Fibroblast of skin of right quadriceps (primary cell): ENCODE measurements around the gene ASB9.
"Not testable (repeated sequence)": the region's sequence is repeated elsewhere in the genome, so short reads cannot be mapped to it uniquely, and the experiment has no call there.

Experiments used
- DNase-seq: peaks from one replicate; pipeline ENCODE4 v3.0.0-alpha.2; 2013

The ASB9 gene, protein sequence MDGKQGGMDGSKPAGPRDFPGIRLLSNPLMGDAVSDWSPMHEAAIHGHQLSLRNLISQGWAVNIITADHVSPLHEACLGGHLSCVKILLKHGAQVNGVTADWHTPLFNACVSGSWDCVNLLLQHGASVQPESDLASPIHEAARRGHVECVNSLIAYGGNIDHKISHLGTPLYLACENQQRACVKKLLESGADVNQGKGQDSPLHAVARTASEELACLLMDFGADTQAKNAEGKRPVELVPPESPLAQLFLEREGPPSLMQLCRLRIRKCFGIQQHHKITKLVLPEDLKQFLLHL

DNA sequence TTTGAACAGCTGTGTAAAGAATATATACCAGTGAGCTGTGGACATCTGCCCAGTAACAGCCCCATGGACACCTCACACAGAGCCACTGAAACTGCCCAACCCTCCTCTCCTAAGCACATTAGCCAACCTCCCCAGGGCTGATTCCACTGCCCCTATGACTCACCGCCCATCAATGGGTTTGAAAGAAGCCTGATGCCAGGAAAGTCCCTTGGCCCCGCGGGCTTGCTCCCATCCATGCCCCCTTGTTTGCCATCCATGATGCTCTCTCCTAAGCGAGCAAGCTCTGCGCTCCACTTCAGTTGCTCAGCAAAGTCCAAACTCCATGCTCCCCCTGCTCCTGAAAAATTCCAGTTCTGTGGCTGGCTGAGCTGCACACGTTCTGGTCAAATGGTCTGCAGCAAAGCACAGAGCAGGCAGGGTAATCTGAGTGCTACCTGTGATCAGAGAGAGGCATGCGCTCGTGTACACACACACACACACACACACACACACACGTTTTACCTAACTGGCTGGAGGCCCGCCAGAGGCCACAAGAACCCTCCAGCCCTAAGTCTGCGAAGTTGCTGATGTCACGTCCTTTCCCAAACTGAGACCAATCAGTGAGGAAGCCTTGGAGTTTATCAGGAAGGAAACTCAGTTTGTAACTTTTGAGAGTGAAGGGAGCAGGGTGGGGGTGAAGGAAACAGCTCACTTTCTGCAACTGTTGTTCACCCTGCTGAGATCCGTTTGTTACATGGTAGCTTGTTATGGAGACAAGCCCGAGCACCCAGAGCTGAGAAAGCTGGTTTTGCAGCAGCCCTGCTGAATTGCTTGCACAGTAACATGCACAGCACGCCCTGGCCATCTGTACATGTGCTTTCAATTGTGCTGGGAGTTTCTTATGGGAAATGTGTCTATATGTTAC, at the start of gene ASB9:
Gene ASB9 (minus strand): TSS at position 466 of the 904 bp plus-strand sequence. CDS start 209 bp downstream, at position 257.
- DNase-seq, result peak; percentile 61

DNA sequence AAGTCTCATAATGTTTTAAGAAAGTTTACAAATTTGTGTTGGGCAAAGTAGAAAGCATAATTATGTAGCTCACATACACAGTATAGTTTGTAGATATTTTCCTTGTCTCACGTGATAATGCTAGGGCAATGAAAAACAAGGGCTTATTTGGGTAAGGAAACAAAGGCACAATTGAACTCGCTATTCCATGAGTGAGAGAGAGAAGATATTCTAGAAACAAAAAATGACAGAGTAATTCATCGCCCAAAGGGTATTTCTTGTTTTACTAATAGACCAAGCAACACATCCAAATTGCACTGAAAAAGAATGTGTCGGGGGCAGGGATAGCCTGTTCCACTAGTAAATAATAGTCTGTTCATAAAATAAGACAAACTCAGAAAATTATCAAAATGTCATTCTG, 49.2 kb upstream of the ASB9 start:
- DNase-seq, result no peak

DNA sequence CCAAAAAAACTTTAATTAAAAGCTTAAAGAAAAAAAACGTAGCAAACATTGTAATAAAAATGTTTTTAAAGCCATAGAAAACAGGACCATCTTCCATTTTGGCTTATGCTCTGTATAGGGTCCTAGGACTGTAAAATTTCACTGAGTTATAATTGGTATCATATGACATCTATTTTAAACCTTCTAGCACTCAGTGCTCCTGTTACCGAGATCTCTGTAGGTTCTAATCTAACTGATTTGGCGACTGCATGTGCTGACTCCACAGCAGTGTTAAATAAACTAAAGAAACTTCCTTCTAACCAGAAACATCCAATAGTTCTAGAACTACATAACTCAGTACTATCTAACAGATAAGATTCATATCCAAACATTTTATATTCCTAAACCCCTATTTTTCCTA, 45.6 kb upstream of the ASB9 start, which contains the start of gene ASB11:
Gene ASB11 (minus strand): TSS at position 132 of the 400 bp plus-strand sequence. CDS start 35 bp downstream, at position 97.
- no peak for DNase-seq

DNA sequence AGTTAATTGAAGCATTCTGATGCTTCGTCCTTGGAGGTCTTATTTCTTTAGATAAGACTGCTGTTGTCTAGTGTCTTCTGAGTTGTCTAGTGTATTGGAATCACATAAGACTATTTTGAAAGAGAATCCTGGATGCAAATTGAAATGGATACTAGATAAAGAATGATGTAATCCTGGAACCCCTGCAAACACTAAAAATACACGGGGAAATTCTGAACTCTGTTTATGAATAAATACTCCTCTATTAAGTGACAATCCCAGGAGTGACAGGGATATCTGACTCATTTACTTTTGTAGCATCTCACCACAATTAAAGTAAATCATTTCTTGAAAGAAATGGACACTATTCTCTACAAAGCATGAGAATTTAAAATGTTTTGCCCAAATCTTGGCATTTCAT, 44.6 kb upstream of the ASB9 start:
- DNase-seq, result no peak

DNA sequence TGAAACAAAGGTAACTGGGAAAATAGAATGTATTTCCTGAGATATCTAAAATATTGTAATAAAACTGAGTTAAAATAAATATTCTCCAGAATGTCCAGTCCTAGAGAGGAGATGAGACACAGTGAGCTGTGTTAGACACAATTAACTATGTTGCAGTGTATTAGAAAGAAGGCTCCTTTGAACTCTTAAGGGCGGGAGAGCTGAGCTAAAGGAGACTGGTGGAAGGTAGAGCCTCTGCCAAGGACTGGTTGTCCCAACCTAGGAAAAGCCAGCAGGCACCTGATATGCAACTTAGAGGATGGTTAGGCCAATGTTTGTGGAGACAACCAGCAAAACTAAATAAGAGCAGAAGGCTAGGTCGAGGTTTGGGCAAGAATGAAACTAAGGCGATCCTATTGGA, 41.2 kb upstream of the ASB9 start:
- DNase-seq, result no peak

DNA sequence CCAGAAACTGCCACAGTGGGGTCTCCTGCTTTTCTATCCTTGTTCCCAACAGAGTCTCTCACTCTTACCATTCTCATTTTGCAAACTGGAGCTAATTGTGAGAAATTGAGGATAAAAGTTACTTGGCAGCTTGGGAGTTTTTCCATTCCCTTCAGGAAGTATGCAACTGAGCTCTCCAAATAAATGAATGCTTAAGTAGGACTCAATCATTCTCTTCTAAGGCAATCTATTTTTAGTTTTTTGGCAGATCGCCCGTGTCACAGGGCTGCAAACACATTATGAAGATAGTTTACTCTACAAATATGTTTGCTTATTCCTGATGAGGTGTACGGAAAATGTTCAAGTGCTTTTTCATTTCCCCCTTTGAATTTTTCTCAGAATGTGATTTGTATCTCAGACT, 40.2 kb upstream of the ASB9 start:
- DNase-seq, result peak; percentile 39

DNA sequence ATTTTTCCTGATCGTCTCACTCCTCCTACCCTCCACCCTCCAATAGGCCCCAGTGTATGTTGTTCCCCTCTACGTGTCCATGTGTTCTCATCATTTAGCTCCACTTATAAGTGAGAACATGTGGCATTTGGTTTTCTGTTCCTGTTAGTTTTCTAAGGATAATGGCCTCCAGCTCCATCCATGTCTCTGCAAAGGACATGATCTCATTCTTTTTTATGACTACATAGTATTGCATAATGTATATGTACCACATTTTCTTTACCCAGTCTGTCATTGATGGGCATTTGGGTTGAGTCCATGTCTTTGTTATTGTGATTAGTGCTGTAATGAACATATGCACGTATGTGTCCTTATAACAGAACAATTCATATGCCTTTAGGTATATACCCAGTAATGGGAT, 36.0 kb upstream of the ASB9 start:
- DNase-seq, result not testable (repeated sequence)

DNA sequence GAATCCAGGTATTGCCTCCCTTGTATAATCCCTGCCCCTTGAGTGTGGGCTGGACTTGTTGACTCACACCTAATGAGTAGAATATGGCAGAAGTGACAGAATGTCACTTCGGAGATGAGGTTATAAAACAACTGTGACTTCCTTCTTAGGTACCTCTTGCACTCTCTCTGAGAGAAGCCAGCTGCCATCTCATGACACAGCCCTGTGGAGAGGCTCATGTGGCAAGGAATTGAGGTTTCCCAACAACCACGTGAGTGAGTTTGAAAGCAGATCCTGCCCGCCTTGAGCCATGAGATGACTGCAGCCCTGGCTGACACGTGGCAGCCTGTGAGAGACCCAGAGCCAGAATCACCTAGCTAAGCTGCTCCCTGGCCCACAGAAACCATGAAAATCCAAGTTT, 32.0 kb upstream of the ASB9 start:
- DNase-seq, result peak; percentile 9

DNA sequence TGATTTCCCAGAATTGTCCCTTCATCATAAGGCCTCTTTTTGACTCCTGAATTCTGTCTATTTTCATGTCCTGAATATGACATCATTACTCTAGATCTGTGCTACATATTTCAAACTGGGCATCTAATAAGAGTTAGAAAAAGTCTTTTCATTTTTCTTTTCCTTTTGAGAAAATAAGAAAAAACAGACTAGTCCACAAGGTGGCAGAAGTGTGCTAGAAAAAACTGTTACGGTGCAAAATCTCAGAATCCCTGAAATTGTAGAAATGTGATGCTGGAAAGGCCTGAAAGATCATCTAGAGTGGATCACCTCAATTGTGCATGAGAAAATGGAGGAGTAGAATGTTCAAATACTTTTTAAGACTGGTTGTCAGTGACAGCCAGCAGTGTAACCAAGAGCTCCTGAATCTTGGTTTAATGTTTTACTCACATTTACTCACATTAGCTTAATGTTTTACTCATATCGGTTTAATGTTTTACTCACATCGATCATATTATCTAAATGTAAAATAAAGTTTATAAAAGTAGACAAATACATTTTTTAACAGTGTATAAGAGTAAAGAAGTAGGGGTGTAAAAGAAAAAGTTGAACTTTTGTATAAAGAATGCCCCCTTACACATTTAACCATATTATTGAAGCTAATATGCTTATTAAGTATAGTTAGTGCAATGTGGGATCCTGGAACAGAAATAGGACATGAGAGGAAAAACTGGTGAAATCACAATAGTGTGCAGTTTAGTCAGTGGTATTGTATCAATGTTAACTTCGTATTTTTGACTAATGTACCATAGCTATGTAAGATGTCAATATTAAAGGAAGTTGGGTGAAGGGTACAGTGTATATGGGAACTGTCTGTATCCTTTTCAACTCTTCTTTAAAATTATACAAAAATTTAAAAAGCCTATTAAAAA, 30.3 kb upstream of the ASB9 start:
- no peak for DNase-seq

DNA sequence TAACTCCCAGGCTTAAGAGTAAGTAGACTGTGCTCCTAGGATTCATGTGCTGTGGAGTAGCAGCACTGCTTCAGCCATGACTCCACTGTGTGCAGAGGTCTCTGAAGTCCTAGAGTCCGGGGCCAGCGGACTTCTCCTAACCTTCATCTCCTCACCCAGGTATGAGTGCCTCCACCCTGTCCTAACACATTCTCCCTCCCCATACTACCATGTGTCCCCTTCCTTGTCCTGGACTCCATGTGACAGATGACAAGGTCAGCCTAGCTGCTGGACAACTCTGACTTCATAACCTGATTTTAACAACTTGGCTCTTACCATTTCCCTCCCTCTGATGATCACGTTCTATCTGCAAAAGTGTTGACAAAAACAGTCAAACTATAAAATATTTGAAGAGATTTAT, 28.9 kb upstream of the ASB9 start:
- no peak for DNase-seq

DNA sequence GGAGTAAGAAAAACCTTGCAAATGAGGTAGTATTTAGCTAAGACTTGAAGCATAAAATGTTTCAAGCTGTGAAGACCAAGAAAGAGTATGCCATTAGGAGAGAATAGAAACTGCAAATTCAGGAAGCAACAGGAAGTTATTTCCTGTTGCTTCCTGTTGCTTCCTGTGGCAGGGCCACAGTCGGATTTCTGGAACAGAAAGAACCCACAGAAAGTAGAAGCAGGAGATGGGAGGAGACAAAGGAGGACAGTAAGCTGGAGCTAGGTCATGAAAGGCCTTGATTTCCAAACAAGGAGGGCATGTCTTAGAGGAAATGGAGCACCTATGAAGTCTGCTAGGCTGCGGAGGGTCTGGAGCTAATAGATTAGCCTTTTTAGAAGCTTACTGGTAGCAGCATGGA, 28.3 kb upstream of the ASB9 start:
- DNase-seq, result no peak

DNA sequence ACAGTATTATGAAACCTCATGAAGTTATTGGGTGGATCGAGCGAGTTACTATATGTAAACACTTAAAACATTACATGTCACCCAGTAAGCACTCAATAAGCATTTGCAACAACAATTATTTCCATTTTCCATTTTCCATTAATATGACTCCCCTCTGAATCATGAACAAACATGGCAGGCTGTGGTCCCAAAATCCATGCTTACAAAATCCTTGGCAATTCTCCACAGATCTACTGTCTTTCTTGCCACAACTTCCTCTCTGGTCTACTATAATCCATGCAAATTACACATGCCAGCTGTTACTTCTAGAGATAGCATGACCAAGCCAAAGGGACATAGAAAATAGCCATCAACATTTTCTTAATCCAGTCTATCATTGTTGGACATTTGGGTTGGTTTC, 23.6 kb upstream of the ASB9 start:
- DNase-seq, result no peak

DNA sequence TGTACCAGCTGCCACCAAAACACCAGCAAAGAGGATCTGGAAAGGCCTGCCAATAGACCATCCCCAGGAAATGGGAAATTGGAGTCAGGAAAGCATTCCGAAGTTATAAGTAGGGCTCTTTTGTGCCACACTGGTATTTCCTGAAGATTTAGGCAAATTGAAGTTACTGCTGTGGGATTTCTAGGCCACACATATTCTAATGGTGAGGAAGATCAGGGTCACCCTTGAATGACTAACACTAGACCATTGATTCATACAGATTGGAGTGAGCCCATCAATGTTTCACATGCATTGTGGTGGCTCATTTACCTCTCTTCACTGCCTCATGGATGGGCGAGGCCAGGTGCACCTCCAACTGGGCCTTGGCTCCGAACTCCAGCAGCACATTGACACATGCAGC, 23.0 kb upstream of the ASB9 start:
- DNase-seq, result no peak

DNA sequence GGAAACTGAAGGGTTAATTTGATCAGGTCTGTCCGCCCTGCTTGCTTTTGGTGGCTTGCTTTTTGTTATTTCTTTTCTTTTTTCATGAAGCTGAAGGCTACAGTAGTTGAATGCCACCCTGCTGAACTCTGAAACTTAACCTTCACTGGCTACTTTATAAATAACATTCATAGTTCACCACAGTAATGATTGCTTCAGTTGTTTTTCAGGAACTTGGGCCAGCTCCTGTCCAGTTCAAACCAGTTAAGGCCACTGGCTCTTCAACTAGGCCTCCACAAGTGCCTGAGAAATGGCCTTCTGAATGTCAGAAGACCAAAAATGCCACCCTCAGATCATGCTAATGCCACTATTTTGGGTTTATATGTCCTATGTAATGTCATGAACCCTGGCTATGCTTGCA, 7.7 kb upstream of the ASB9 start:
- DNase-seq, result no peak

DNA sequence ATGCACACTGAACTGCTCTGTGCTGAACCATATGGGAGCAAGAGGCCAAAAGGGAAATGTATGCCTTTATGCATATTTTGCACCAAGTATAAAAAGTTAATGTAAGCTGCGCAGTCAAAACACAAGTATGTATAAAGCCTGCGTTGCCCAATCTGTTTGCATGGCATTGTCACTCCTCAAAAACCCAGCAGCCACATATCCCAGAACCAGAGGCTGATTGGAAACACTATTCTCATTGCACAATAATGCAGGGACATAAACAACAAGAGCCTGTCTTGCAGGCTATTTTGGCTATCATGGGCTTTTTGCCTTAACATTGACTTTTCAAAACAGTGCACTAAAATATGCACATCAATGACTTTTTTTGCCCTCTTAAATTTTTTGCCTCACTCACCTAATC, 5.1 kb upstream of the ASB9 start:
- peak; percentile 8 for DNase-seq

DNA sequence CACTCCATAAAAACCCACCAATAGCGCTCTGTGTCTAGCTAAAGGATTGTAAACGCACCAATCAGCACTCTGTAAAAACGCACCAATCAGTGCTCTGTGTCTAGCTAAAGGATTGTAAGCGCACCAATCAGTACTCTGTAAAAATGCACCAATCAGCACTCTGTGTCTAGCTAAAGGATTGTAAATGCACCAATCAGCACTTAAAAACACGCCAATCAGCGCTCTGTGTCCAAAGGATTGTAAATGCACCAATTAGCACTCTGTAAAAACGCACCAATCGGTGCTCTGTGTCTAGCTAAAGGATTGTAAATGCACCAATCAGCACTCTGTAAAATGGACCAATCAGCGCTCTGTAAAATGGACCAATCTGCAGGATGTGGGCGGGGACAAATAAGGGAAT, 3.4 kb upstream of the ASB9 start:
- DNase-seq, result not testable (repeated sequence)

DNA sequence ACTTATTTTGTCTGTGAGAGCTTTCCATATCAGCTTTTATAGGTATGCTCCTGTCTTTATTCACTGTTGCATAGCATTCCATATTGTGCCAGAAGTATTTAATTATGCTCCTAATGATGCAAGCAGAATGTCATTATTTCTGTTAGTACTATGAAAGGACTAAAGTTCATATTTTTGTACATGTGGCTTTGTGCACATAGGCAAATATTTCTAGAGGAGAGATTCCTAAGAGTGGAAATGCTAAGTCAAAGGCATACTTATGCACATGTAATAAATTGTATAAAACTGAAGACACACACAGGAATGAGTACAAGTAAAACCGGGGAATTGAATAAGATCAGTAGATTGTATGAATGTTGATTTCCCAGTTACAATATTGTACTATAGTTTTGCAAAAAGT, 1.9 kb upstream of the ASB9 start:
- no peak for DNase-seq

DNA sequence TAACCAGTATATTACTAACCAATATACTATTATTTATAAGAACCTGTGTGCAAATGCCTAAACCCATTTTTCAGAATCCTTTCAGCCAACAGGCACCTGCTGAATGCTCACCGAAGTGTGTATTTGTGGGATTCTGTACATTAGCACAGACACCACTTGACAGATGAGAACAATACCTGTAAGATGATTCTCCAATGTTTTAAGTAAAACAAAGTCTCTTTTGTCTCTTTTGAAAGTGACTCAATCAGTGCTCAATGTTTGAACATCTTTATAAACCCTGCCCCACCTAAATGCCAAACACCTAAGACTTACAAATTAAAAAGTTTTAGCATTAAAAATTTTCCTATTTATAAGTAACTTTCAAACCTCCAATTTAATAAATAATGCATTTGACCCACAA, 763 bp downstream of the ASB9 start:
- no peak for DNase-seq

DNA sequence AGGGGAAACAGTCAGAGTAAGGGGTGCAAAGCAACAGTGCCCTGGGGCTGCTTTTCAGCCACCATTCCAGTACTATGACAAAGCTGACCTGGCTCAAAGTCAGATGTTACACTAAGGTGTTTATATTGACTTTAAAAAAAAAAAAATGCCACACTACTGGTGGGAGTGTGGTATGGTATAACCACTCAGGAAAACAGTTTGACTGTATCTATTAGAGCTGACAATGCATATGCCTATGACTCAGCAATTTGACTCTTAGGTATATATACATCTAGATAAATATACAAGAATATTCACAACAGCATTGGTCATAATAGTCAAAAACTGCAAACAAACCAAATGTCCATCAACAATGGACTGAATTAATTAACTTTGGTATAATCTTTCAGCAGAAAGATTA, 15.0 kb downstream of the ASB9 start:
- DNase-seq, result no peak

DNA sequence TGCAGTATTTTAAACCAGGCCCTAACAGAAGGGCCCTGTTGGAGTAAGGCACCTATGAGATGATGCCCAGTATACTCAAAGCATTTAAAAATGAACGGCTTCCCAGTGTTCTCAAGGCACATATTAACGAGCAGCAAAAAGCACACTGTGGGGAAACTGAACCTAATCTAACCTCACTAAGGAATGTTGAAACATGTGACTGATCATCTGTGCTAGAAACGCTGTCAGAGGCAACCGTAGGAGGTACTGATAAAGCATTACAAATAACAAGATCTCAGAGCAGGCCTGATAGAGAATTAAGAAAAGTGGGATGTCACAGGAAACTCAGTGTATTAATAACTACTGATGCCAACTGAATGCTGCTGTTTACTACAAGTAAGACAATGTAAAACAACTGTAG, 24.0 kb downstream of the ASB9 start:
- peak; percentile 0 for DNase-seq

DNA sequence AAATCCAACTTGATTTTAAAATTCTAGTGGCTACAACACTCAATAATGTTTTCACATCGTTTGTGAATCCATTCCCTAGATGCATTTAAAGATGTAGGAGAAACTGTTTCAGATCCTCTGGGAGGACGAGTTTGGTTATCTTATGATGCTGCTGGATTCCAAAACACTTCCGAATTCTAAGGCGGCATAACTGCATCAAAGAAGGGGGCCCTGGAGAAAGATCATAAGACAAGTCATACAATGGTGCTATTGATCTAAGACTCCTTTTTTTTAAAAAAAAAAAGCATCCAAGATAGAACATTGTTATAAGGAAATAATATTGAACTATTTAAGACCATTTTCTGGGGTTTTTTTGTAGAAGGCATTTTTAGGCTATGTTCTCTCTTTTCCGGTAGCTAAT, 25.5 kb downstream of the ASB9 start:
- DNase-seq, result no peak

DNA sequence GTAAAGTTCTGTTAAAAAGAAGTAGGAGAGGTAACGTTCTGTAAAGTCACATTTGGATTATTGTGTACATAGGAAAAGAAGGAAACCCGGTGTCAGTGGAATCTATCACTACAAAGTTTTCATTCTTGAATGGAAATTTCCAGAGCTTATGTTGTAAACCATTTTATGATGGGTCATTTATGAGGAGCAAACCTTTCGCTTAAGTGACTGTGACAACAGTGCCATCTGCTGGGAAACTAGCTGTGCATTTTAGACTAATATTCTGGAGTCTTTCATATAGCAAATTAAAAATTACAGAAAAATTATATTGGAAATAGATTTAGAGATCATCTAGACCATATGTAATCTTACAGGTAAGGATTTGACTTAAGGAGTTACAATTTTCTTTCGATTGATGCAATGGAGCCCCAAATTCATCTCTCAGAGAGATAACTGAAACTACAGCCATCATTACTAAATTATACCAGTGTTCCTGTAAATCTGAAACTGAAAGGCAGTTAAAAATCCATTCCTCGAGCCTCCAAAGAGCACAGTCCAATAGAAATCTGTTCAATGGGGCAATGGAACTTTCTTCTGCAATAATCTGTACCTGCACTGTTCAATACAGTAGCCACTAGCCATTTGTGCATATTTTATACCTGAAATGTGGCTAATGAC, 26.9 kb downstream of the ASB9 start:
- peak; percentile 37 for DNase-seq

DNA sequence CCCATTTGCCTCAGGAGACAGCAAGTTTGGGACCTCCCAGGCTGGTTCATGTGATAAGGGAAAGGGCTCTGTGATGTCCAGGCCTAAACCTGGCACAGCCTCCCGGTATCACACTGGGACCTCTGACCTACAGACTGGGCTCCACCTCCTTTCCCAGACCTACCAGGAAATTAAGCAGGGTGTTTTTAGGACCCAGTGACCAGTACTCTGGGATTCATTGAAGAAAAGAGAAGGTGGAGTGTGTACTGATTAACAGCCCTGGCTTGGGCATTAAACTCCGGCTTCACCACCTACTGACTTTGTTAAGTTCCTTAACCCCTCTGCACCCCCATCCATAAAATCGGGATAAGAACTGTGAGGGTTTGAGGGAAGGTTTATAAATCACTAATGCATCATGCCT, 28.6 kb downstream of the ASB9 start:
- no peak for DNase-seq
